K562 (cell line): ENCODE results near the gene WASF2. TPM values are rescaled to one million over a fixed set of nuclear protein-coding genes. Genes with fewer than 3 reads are reported as not detected.

ENCODE experiments used
- ATAC-seq: fragments of 200-7000 bp; cut with Tn5 transposase; 3 replicates; pipeline ENCODE4 v1.9.1; 2020; ENCODE audit warnings: moderate library complexity
- BruUV-seq: library from RNA; stranded (reverse); fragments of 400-500 nt; replicated peaks from 2 replicates; lab custom pipeline; 2021; lab: Mats Ljungman, UMichigan
- CTCF ChIA-PET: fragments of 300-600 bp; formaldehyde crosslinking; extraction: SDS; loops from one replicate; lab custom pipeline; 2021; ENCODE audit warnings: low intra/inter-chr PET ratio; lab: Yijun Ruan, JAX
- POLR2A ChIA-PET: fragments of 300-600, 350-650 bp; sonication (Branson Sonifier 250); formaldehyde crosslinking; extraction: SDS; loops from one replicate; lab custom pipeline; 2021; ENCODE audit warnings: antibody characterized with exemption, inconsistent platforms; lab: Yijun Ruan, JAX
- DNase-seq, 4 experiments: peaks; one replicate each; pipeline versions ENCODE4 v3.0.0 to v3.0.0-alpha.2; 2011 to 2018; ENCODE audit warnings: low spot score in 3 of 4, mixed read lengths in 3 of 4; ENCODE audit errors: extremely low read depth in 1 of 4
- FAIRE-seq: peaks from 2 replicates; lab custom pipeline; 2011; peaks lifted over from hg19 to GRCh38; lab: Jason Lieb, UNC
- H2AFZ ChIP-seq: 2 replicates; pipeline ENCODE4 v1.6.0; 2011; ENCODE audit warnings: low read depth, low read length, control low read depth, inconsistent platforms
- H3K27ac ChIP-seq: fragments of 200-600 bp; 3 replicates; pipeline ENCODE4 v1.8.0; 2011; ENCODE audit warnings: low read depth, mild to moderate bottlenecking, control low read depth, inconsistent platforms, low read length, moderate library complexity, mixed read lengths; ENCODE audit errors: extremely low read depth
- H3K27me3 ChIP-seq, 2 experiments: fragments of 300-600 bp in 1 of 2; 2 replicates in 1 of 2; 3 replicates in 1 of 2; pipeline versions ENCODE4 v1.6.0 to v1.8.0; 2011; ENCODE audit warnings: inconsistent platforms in 2 of 2, low read length in 2 of 2, mild to moderate bottlenecking in 1 of 2, mixed read lengths in 1 of 2, moderate library complexity in 1 of 2; ENCODE audit not compliant: control insufficient read depth in 2 of 2, insufficient read depth in 2 of 2
- H3K36me3 ChIP-seq: fragments of 300-600 bp; 3 replicates; pipeline ENCODE4 v1.8.0; 2011; ENCODE audit warnings: mild to moderate bottlenecking, low read length, inconsistent platforms; ENCODE audit not compliant: control insufficient read depth, insufficient read depth
- H3K4me1 ChIP-seq, 2 experiments: fragments of 200-600 bp in 1 of 2; replicated peaks in 1 of 2; 2 replicates in 1 of 2; 3 replicates in 1 of 2; pipeline versions ENCODE4 v1.5.1 to v1.8.0; 2011; ENCODE audit warnings: inconsistent platforms in 2 of 2, low read length in 2 of 2, mild to moderate bottlenecking in 1 of 2, mixed read lengths in 1 of 2, moderate library complexity in 1 of 2; ENCODE audit not compliant: control insufficient read depth in 2 of 2, insufficient read depth in 2 of 2
- H3K4me2 ChIP-seq: 2 replicates; pipeline ENCODE4 v1.6.1; 2011; ENCODE audit warnings: low read length, control low read depth, inconsistent platforms, mixed read lengths; ENCODE audit not compliant: insufficient read depth
- H3K4me3 ChIP-seq: fragments of 200-600 bp; sonication (generic), shearing (Covaris generic); 2 replicates; pipeline ENCODE4 v1.5.1; 2016; ENCODE audit warnings: control low read depth, inconsistent platforms
- H3K79me2 ChIP-seq: fragments of 200-600 bp; 3 replicates; pipeline ENCODE4 v1.8.0; 2011; ENCODE audit warnings: low read length, inconsistent platforms; ENCODE audit not compliant: control insufficient read depth, insufficient read depth
- H3K9ac ChIP-seq, 2 experiments: 2 replicates each; pipeline versions ENCODE4 v1.6.0 to v1.6.1; 2011; ENCODE audit warnings: low read depth in 2 of 2, low read length in 2 of 2, control low read depth in 1 of 2, inconsistent platforms in 1 of 2, mild to moderate bottlenecking in 1 of 2, mixed read lengths in 1 of 2; ENCODE audit not compliant: insufficient read depth in 1 of 2
- H3K9me1 ChIP-seq: one replicate; pipeline ENCODE4 v1.6.0; 2011; ENCODE audit warnings: inconsistent platforms, mild to moderate bottlenecking, low read length, moderate library complexity; ENCODE audit not compliant: control insufficient read depth, insufficient read depth
- H3K9me3 ChIP-seq: replicated peaks from 2 replicates; pipeline ENCODE4 v1.5.1; 2011; ENCODE audit warnings: low read depth, low read length, inconsistent platforms; ENCODE audit not compliant: control insufficient read depth, insufficient read depth
- H4K20me1 ChIP-seq: replicated peaks from 2 replicates; pipeline ENCODE4 v1.6.1; 2011; ENCODE audit warnings: low read length, inconsistent platforms, mixed read lengths; ENCODE audit not compliant: control insufficient read depth, insufficient read depth
- CREM ChIP-seq: IDR thresholded peaks from 2 replicates; pipeline ENCODE4 v1.6.1; 2014; ENCODE audit warnings: antibody characterized with exemption, low read depth
- EP300 ChIP-seq: IDR thresholded peaks from 2 replicates; pipeline ENCODE4 v1.6.1; 2012; ENCODE audit warnings: low read length, improper control_type of control experiment
- ETS2 ChIP-seq: IDR thresholded peaks from 2 replicates; pipeline ENCODE4 v1.6.1; 2016; ENCODE audit warnings: borderline replicate concordance, missing genetic modification characterization, mild to moderate bottlenecking, moderate library complexity, missing compliant biosample characterization; ENCODE audit not compliant: poor library complexity, severe bottlenecking
- HDAC8 ChIP-seq: fragments of 450-650 bp; IDR thresholded peaks from 2 replicates; pipeline ENCODE4 v1.6.1; 2016; ENCODE audit warnings: mild to moderate bottlenecking, missing genetic modification characterization, moderate library complexity, missing compliant biosample characterization
- IRF2 ChIP-seq: sonication (generic); formaldehyde crosslinking; IDR thresholded peaks from 2 replicates; pipeline ENCODE4 v1.8.1; 2022; ENCODE audit warnings: mild to moderate bottlenecking, missing genetic modification reagents
- RBM15 ChIP-seq: fragments of 200-400 bp; formaldehyde crosslinking; IDR thresholded peaks from 2 replicates; pipeline ENCODE4 v1.6.1; 2018; ENCODE audit warnings: mild to moderate bottlenecking, low read length, moderate library complexity; ENCODE audit not compliant: insufficient read depth
- SMAD4 ChIP-seq: fragments of 250-450 bp; sonication (Bioruptor Pico); conservative IDR thresholded peaks from 2 replicates; pipeline ENCODE4 v1.8.0; 2021; ENCODE audit warnings: inconsistent platforms, mild to moderate bottlenecking, moderate library complexity
- SPI1 ChIP-seq: IDR thresholded peaks from 2 replicates; pipeline ENCODE4 v1.6.1; 2011; ENCODE audit warnings: low read depth, low read length, control low read depth, borderline replicate concordance
- STAT5A ChIP-seq: IDR thresholded peaks from 2 replicates; pipeline ENCODE4 v1.6.1; 2012; ENCODE audit warnings: low read length, inconsistent platforms, borderline replicate concordance
- ZSCAN32 ChIP-seq: fragments of 450-650 bp; formaldehyde crosslinking; IDR thresholded peaks from 2 replicates; pipeline ENCODE4 v1.4.0; 2020; ENCODE audit warnings: mild to moderate bottlenecking, moderate library complexity
- WGBS: fragments of 100-300 bp; shearing (Covaris generic); methylation state at CpG from one replicate; pipeline ENCODE4 v1.1.6; 2016; ENCODE audit warnings: low coverage, mixed read lengths; ENCODE audit not compliant: insufficient coverage; ENCODE audit errors: missing lambda C conversion rate; 5-methylcytosine and 5-hydroxymethylcytosine counted together
- in situ Hi-C: fragments of 300-500 bp; cut with MboI; formaldehyde crosslinking; loops from 4 replicates; pipeline ENCODE4 v1.15.0; 2018; ENCODE audit warnings: inconsistent platforms, mixed read lengths
- intact Hi-C: fragments of 100-400 bp; cut with micrococcal nuclease; formaldehyde crosslinking; loops from 2 replicates; pipeline ENCODE4 v1.14.2; 2022
- polyA plus RNA-seq, 8 experiments: library from polyadenylated mRNA; depleted of rRNA in 4 of 8; stranded (reverse) in 5 of 8; unstranded in 3 of 8; fragments of >200 nt; fragmentation: Nextera tagmentation in 2 of 8; fragmentation: Illumina TruSeq in 1 of 8; extraction: Ambion mirVana in 2 of 8; extraction: Trizol in 1 of 8; gene quantifications; 2 replicates each; pipeline versions ENCODE4 v1.2.1 to v1.2.3, GENCODE V29; 2011 to 2014; ENCODE audit warnings: inconsistent platforms in 1 of 8, missing spikeins in 1 of 8
- total RNA-seq, 7 experiments: library from RNA; depleted of rRNA in 6 of 7; stranded (reverse); fragments of >200 nt in 6 of 7; fragmentation: Illumina TruSeq in 2 of 7; extraction: Trizol in 2 of 7; gene quantifications; 2 replicates each; pipeline versions ENCODE4 v1.2.1 to v1.2.3, GENCODE V29; 2011 to 2021; ENCODE audit warnings: low replicate concordance in 1 of 7
- TF ChIP-seq, protein P1 (sequence below): sonication (generic); formaldehyde crosslinking; IDR thresholded peaks from 2 replicates; pipeline ENCODE4 v1.8.0; 2022; ENCODE audit warnings: mild to moderate bottlenecking, missing genetic modification reagents
- TF ChIP-seq, protein P2 (sequence below), 2 experiments: fragments of 450-650 bp in 1 of 2; sonication (generic) in 1 of 2; formaldehyde crosslinking in 1 of 2; IDR thresholded peaks in 1 of 2; conservative IDR thresholded peaks in 1 of 2; 2 replicates each; pipeline versions ENCODE4 v1.6.1 to v1.8.1; 2016 to 2023; ENCODE audit warnings: mild to moderate bottlenecking in 2 of 2, moderate library complexity in 2 of 2, inconsistent platforms in 1 of 2, missing genetic modification reagents in 1 of 2

The WASF2 gene
- total and polyA plus RNA-seq, 9 of the 15 experiments (the other 6 are each of a cell fraction or from before 2014, with no cell fraction given): 8.2 to 163 (median 31.2) TPM

DNA sequence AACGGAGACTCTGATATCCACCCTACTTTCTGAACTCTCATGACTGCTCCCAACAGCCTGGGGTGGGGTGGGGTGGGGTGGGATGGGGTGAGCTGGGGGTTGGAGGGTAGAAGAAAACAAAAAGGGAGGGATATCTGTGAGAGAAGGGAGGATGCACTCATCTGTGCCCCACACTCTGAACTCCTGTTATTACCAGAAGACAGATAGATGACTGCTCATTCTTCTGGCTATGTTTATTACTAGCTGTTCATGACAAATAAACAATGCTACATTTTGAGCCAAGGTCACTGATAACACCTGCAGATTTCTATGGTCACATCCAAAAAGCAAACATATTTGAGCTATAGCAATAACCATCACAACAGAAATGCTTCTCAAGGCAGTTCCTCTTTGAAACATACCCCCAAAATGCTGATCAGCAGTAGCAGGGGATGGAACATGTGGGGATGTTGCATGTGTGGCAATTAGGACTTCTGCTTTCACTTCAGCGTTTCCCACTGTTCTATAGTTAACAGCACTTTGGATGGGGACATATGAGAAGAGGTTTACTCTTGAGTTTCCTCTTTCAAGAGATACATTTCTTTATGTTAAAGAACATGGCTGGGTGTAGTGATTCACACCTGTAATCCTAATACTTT is 54.3 kb downstream of the WASF2 start:
- 0 out of 2 replicates have a peak overlapping the region, but pooled peaks have one; percentile 2 for H3K4me2 ChIP-seq
- peaks cover 91% of the 10 kb centered on the region for H3K79me2 ChIP-seq
- H3K36me3 ChIP-seq: peaks cover 15% of the 10 kb centered on the region; the same call in 2 of the 3 replicates
- H3K9ac ChIP-seq: no peak overlapping the region; a peak in 1 of 4 replicates
- DNase-seq (no peak), ATAC-seq (peak; percentile 15; the same call in 2 of the 3 replicates), FAIRE-seq (no peak)
- TF ChIP-seq, protein P1, sequence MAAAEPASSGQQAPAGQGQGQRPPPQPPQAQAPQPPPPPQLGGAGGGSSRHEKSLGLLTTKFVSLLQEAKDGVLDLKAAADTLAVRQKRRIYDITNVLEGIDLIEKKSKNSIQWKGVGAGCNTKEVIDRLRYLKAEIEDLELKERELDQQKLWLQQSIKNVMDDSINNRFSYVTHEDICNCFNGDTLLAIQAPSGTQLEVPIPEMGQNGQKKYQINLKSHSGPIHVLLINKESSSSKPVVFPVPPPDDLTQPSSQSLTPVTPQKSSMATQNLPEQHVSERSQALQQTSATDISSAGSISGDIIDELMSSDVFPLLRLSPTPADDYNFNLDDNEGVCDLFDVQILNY (CRISPR knock-in tag): no peak
- TF ChIP-seq SPI1: peak; percentile 73
- H3K9me1 ChIP-seq: peaks cover 4% of the 10 kb centered on the region
- peaks cover 14 to 61% of the 10 kb centered on the region in 2 experiments for H3K4me1 ChIP-seq
- ChIA-PET CTCF (no interaction called here), POLR2A (interaction anchor here (0.7 to 3.6 kb wide), 8 partner anchors 8 to 135 kb away, joined by 3 to 12 read pairs (median 3); no protein-coding TSS in a partner anchor)
- H3K9me3 ChIP-seq: no peaks in the 10 kb centered on the region
- peaks cover 19% of the 10 kb centered on the region for H4K20me1 ChIP-seq
- 44% methylated on average over 2 of the region's 2 CpGs for WGBS
- H3K27me3 ChIP-seq: no peaks in the 10 kb centered on the region
- BruUV-seq: no TSS peak
- H3K4me3 ChIP-seq: no peak overlapping the region
- in situ Hi-C loops (no loop called here), intact Hi-C loops (no loop called here)
- no peak overlapping the region for H2AFZ ChIP-seq
- peak overlapping the region; percentile 53; the same call in 1 of the 3 replicates for H3K27ac ChIP-seq

DNA sequence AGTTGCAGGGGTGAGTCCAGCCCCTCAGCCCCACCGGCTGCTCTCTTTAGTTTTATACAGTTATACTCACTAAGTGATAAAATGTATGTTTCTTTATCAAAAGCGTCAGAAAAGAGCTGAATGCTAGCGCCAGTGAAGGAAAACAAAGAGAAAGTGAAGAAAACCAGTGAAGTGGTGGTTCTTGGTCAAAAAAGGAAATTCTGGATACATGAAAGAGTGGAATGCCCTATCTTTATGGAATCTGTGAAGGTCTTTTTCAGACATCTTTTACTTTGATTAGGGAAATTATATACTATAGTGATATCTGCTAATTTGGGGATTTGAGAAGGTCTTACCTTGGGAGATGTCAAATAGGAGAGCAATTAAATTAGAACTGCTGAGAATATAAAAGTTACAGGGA is 56.3 kb downstream of the WASF2 start:
- in situ Hi-C loops: no loop called here
- H4K20me1 ChIP-seq: peaks cover 22% of the 10 kb centered on the region

More for the DNA sequence above, 56.3 kb downstream of the WASF2 start:
- CTCF ChIA-PET: no interaction called here
- ATAC-seq: no peak
- Histone ChIP-seq H3K9me1 (peaks cover 4% of the 10 kb centered on the region), H3K4me1 (peaks cover 21 to 71% of the 10 kb centered on the region in 2 experiments), H3K36me3 (peaks cover 14% of the 10 kb centered on the region; the same call in 2 of the 3 replicates), H3K4me2 (no peak overlapping the region), H3K9ac (no peak overlapping the region), H3K27me3 (no peaks in the 10 kb centered on the region), H3K79me2 (peaks cover 97% of the 10 kb centered on the region), H3K4me3 (no peak overlapping the region)
- no TSS peak for BruUV-seq
- intact Hi-C loops: no loop called here
- DNase-seq: no peak
- TF ChIP-seq EP300 (no peak), SMAD4 (CRISPR knock-in tag) (no peak), HDAC8 (tag) (no peak), STAT5A (no peak), CREM (no peak), IRF2 (CRISPR knock-in tag) (no peak), RBM15 (no peak), ETS2 (no peak), ZSCAN32 (CRISPR knock-in tag) (no peak)
- TF ChIP-seq, protein P2, sequence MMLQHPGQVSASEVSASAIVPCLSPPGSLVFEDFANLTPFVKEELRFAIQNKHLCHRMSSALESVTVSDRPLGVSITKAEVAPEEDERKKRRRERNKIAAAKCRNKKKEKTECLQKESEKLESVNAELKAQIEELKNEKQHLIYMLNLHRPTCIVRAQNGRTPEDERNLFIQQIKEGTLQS (IDR thresholded peaks at IDR 0.05): no peak
- TF ChIP-seq, protein P2 (CRISPR knock-in tag; conservative IDR thresholded peaks at IDR 0.05): no peak
- TF ChIP-seq, all 486 proteins: peak for 0
- POLR2A ChIA-PET: interaction anchor here (0.6 to 1.4 kb wide), 3 partner anchors 20 to 317 kb away, joined by 3 to 4 read pairs (median 4); no protein-coding TSS in a partner anchor
- Histone ChIP-seq H3K27ac (peak overlapping the region; percentile 20; the same call in 1 of the 3 replicates), H3K9me3 (no peaks in the 10 kb centered on the region), H2AFZ (no peak overlapping the region)
- no peak for FAIRE-seq
- WGBS: 64% methylated on average over 3 of the region's 3 CpGs
